Left ventricle myocardium inferior (tissue), 1 donor: ENCODE results near the gene NDUFB10. TPM values are rescaled to one million over a fixed set of nuclear protein-coding genes. Genes with fewer than 3 reads are reported as not detected.

Experiments used
- DNase-seq: peaks from one replicate; pipeline ENCODE4 v3.0.0-alpha.2; 2020
- H3K27ac ChIP-seq: fragments of 200-600 bp; replicated peaks from 2 replicates; pipeline ENCODE4 v1.8.0; 2021
- H3K27me3 ChIP-seq: fragments of 200-600 bp; 2 replicates; pipeline ENCODE4 v1.8.0; 2021; ENCODE audit warnings: low read depth
- H3K36me3 ChIP-seq: fragments of 200-600 bp; 2 replicates; pipeline ENCODE4 v1.8.0; 2021
- H3K4me1 ChIP-seq: fragments of 200-600 bp; 2 replicates; pipeline ENCODE4 v1.8.0; 2021
- H3K4me3 ChIP-seq: fragments of 200-600 bp; 2 replicates; pipeline ENCODE4 v1.8.0; 2021; ENCODE audit warnings: mild to moderate bottlenecking, moderate library complexity
- H3K9me3 ChIP-seq: fragments of 200-600 bp; replicated peaks from 2 replicates; pipeline ENCODE4 v1.8.0; 2021
- intact Hi-C: fragments of 100-400 bp; cut with micrococcal nuclease; formaldehyde crosslinking; loops from one replicate; pipeline ENCODE4 v1.11.0; 2022
- total RNA-seq: library from RNA; stranded (reverse); fragmentation: NEBNext Ultra II Directional; extraction: Animal tissue kit (Norgen Biotek cat#: 25700); gene quantifications from one replicate; pipeline ENCODE4 v1.2.1, GENCODE V29; 2021
- TF ChIP-seq, protein P1 (sequence below): fragments of 200-600 bp; IDR thresholded peaks from 2 replicates; pipeline ENCODE4 v1.8.0; 2021; ENCODE audit warnings: antibody characterized with exemption, mild to moderate bottlenecking, borderline replicate concordance
- donor health status: DM: no; HTN: yes; CAD: no; lungs with severe emphysema.

NDUFB10 gene
- total RNA-seq, 1 donor from 2014 or later, result 601 TPM

DNA sequence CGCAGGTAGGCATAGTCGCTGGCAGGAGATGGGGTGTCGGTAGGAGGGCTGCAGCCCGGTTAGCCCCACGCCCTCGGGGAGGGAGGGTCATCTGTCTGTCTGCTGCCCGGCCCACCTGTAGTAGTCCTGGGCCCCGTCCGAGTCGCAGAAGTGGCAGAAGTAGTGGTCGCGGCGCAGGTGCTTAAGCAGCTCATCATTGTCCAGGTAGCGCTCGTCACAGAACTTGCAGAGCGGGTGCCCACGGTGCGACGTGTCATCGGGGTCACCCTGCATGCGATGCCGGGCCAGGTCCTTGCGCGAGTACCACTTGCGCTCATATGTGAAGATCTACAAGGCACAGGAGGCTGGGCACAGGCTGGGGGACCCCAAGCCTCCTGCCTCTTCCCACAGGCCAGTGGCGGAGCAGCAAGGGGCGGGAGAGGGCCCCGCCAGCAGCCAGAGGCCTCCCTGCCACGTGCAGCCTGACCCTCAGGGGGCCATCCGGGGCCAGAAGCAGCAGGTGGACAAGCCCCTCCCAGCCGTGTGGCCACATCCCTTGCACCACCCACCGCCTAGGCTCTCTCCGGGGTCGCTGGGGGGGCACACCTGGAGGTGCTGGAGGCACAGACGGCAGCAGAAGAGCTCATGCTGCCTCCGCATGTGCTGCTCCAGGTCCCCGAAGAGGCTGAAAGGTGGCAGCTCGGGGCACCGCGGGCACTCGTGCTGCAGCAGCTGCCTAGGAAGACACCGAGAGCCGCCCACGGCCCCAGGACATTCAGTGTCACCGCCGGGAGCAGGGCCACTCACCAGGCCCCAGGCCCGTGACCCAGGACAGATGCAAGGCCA, 43.3 kb downstream of the NDUFB10 start:
- TF ChIP-seq, protein P1, sequence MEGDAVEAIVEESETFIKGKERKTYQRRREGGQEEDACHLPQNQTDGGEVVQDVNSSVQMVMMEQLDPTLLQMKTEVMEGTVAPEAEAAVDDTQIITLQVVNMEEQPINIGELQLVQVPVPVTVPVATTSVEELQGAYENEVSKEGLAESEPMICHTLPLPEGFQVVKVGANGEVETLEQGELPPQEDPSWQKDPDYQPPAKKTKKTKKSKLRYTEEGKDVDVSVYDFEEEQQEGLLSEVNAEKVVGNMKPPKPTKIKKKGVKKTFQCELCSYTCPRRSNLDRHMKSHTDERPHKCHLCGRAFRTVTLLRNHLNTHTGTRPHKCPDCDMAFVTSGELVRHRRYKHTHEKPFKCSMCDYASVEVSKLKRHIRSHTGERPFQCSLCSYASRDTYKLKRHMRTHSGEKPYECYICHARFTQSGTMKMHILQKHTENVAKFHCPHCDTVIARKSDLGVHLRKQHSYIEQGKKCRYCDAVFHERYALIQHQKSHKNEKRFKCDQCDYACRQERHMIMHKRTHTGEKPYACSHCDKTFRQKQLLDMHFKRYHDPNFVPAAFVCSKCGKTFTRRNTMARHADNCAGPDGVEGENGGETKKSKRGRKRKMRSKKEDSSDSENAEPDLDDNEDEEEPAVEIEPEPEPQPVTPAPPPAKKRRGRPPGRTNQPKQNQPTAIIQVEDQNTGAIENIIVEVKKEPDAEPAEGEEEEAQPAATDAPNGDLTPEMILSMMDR, result no peak
- no peak for DNase-seq
- H3K4me1 ChIP-seq, result peaks cover 46% of the 10 kb centered on the region
- H3K36me3 ChIP-seq, result peaks cover 57% of the 10 kb centered on the region
- no peaks in the 10 kb centered on the region for H3K27me3 ChIP-seq
- no peak overlapping the region for H3K27ac ChIP-seq
- intact Hi-C loops, result no loop called here
- H3K9me3 ChIP-seq, result no peaks in the 10 kb centered on the region
- H3K4me3 ChIP-seq, result no peak overlapping the region

DNA sequence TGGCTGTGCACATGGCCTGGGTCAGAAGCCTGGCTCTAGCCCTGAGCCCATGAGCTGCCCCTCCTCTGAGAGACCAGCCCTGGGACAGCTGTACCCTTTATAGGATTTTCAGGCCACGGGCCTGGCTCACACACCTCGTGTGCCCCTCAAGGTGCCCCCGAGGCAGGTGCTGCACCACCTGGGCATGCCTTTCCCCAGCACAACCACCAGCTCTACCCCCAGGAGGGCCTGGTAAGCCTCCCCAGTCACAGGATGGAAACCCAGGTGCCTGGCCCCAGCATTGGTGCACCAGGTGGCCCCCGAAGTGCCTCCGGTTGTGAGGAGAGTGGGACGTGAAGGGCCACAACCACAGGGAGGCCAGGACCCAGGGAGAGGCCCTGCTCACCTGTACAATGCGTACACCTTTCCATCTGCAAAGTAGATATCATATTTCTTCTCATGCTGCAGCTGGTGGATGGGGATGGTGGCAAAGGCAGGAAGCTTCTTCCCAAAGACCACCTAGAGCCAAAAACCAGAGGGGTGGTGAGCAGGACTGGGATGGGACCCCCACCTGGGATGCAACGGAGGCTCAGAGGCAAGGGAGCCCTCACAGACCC, 44.0 kb downstream of the NDUFB10 start:
- Histone ChIP-seq H3K36me3 (peaks cover 50% of the 10 kb centered on the region), H3K27ac (peak overlapping the region; percentile 71), H3K4me1 (peaks cover 53% of the 10 kb centered on the region), H3K9me3 (no peaks in the 10 kb centered on the region), H3K4me3 (no peak overlapping the region), H3K27me3 (no peaks in the 10 kb centered on the region)
- intact Hi-C loops, result no loop called here
- DNase-seq, result no peak
- TF ChIP-seq, protein P1, result no peak

DNA sequence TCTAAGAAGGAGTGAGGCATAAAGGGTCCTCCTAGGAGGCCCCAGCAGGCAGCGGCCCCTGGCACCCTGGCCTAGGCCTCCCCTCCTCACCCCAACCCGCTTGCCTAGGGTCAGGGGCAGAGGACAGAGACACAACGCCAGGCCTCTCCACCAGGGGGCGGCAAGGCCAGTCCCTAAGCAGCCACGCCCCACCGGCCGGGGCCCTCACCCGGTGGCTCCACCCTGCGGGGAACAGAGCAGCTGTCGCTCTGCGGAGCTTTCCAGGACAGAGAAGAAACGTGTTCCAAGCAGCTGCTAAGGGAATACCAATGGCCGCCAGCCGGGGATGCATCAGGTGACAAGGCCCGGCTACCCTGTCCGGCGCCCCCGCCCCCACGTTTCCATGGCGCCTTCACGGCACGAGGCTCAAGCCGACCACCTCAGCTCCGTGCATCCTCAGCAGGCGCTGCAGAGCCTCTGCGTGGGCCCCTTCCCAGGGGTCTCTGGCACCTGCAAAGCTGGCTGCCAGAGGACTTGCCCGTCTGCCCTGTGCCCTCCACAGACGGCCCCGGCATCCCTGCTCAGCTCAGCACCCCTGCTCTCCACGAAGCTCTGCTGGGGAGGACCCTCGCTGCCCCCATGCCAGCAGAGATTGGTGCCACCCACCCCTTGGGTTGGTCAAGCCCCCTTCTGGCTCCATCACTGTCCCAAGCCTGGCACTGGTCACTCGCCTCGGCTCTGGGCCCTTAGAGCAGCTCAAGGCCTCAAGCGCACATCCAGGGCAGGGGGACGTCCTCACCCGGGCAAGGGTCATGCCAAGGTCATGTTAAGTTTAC, 44.7 kb downstream of the NDUFB10 start:
- no peaks in the 10 kb centered on the region for H3K9me3 ChIP-seq
- H3K27me3 ChIP-seq, result no peaks in the 10 kb centered on the region
- peak overlapping the region; percentile 71 for H3K27ac ChIP-seq
- peak; percentile 90 for DNase-seq
- TF ChIP-seq, protein P1, result peak; percentile 98
- peaks cover 61% of the 10 kb centered on the region for H3K4me1 ChIP-seq
- H3K4me3 ChIP-seq, result peak overlapping the region; percentile 53
- H3K36me3 ChIP-seq, result peaks cover 43% of the 10 kb centered on the region
- intact Hi-C loops, result no loop called here

DNA sequence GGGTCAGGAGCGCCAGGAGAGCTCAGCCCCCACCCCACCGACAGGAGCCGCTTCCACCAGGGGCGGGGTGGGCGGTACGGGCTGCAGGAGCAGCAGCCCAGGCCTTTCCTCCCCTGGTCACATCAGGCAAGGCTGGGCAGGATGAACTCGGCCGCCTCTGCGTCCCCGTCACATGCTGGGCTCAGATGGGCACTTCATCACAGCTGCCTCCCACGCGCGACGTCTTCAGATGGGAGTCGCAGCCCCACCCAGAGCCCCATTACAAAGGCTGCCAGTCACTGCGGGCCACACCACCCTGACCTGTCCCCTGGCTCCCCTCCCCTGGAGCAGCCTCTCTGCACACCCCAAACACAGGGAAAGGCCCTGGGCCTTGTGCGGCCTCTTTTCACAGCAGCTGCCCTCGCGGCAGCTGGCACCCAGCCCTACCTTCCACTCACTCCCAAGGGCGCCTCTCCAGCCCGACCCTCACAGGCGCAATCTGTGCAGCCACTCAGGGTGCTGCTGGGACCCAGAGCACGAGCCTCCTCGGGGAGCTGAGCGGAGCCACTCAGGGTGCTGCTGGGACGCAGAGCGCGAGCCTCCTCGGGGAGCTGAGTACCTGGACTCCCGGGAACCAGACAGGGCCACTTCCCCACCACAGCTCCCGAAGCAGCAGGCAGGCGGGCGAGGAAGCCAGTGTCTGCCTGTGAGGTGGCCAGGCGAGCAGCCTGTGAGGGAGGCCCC, 45.6 kb downstream of the NDUFB10 start:
- intact Hi-C loops, result no loop called here
- peaks cover 67% of the 10 kb centered on the region for H3K4me1 ChIP-seq
- no peak overlapping the region for H3K27ac ChIP-seq
- H3K9me3 ChIP-seq, result no peaks in the 10 kb centered on the region
- no peak for DNase-seq
- H3K36me3 ChIP-seq, result peaks cover 34% of the 10 kb centered on the region
- H3K4me3 ChIP-seq, result no peak overlapping the region
- no peaks in the 10 kb centered on the region for H3K27me3 ChIP-seq
- TF ChIP-seq, protein P1, result no peak

DNA sequence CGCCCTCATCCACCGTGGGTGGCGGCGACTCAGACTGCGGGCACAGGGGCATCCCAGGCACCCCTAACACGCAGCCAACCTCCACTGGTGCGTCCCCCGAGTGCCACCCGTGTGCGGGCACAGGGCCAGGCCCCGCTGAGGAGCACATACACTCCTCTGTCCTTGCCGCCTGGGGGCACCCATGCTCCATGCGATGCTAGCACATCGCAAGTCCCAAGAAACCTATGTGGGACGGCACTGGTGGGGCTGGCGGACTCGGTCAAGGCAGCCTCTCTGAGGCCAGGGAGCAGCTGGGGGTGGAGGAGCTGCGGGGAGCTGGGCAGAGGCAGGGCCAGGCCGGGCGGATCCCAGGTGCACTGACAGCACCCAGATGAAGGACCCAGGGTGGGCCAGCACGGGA, 46.3 kb downstream of the NDUFB10 start:
- TF ChIP-seq, protein P1, result no peak
- H3K9me3 ChIP-seq, result no peaks in the 10 kb centered on the region
- H3K27me3 ChIP-seq, result no peaks in the 10 kb centered on the region
- H3K27ac ChIP-seq, result no peak overlapping the region
- peaks cover 74% of the 10 kb centered on the region for H3K4me1 ChIP-seq
- no peak for DNase-seq
- peaks cover 28% of the 10 kb centered on the region for H3K36me3 ChIP-seq
- intact Hi-C loops, result no loop called here
- no peak overlapping the region for H3K4me3 ChIP-seq
